ENCODE measurements around the gene RASAL1. TPM values are rescaled to one million over a fixed set of nuclear protein-coding genes. Genes with fewer than 3 reads are reported as not detected.

Gene RASAL1
- total RNA-seq, 1 experiment from 2014 or later, result 16.0 TPM

DNA sequence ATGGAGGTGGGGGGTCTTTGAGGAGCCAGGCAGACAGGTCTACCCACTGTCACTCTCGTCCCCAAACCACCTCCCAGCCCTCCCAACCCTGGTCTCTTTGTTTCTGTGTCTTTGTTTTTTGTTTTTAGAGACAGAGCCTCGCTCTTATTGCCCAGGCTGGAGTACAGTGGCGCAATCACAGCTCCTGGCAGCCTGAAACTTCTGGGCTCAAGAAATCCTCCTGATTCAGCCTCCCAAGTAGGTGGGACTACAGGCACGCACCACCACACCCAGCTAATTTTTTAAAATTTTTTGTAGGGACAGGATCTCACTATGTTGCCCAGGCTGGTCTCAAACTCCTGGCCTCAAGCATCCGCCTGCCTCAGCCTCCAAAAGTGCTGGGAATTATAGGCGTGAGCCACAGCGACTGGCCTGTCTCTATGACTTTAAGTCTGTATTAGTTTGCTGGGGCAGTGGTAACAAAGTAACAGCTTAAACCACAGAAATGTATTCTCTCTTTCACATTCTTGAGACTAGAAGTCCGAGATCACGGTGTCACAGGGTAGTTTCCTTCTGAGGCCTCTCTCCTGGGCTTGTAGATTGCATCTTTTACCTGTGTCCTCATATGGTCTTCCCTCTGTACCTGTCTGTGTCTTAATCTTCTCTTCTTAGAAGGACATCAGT, 52.9 kb downstream of the RASAL1 start:
- no peaks in the 10 kb centered on the region for H3K9me2 ChIP-seq (ENCODE audit: insufficient read depth)
- ChIA-PET RAD21 (ENCODE audit: low non-redundant PET in 1 of 2, low total read pairs in 2 of 2, uncharacterized antibody in 2 of 2, unreplicated experiment in 2 of 2) (no interaction called here), POLR2A (no interaction called here), CTCF (no interaction called here)
- intact Hi-C loops (cut with micrococcal nuclease), result no loop called here
- H3K4me2 ChIP-seq (ENCODE audit: low read length), result no peak overlapping the region
- no TSS peak for BruUV-seq (replicated peaks)
- TF ChIP-seq JUND (IDR thresholded peaks at IDR 0.05), result no peak
- TF ChIP-seq, protein P1, sequence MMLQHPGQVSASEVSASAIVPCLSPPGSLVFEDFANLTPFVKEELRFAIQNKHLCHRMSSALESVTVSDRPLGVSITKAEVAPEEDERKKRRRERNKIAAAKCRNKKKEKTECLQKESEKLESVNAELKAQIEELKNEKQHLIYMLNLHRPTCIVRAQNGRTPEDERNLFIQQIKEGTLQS (IDR thresholded peaks at IDR 0.05), result no peak
- TF ChIP-seq SP1 (IDR thresholded peaks at IDR 0.05; ENCODE audit: low read depth), result no peak
- TF ChIP-seq, protein P2, sequence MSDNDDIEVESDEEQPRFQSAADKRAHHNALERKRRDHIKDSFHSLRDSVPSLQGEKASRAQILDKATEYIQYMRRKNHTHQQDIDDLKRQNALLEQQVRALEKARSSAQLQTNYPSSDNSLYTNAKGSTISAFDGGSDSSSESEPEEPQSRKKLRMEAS (IDR thresholded peaks at IDR 0.05), result no peak
- TF ChIP-seq ZBTB33 (IDR thresholded peaks at IDR 0.05; ENCODE audit: extremely low read depth, insufficient replicate concordance, low read length), result no peak
- TF ChIP-seq FOSL1 (IDR thresholded peaks at IDR 0.05; ENCODE audit: low read depth), result no peak
- no peak for TF ChIP-seq TCF7L2 (IDR thresholded peaks at IDR 0.05; ENCODE audit: borderline replicate concordance, extremely low read depth, insufficient read depth, insufficient read length)
- TF ChIP-seq, protein P3, sequence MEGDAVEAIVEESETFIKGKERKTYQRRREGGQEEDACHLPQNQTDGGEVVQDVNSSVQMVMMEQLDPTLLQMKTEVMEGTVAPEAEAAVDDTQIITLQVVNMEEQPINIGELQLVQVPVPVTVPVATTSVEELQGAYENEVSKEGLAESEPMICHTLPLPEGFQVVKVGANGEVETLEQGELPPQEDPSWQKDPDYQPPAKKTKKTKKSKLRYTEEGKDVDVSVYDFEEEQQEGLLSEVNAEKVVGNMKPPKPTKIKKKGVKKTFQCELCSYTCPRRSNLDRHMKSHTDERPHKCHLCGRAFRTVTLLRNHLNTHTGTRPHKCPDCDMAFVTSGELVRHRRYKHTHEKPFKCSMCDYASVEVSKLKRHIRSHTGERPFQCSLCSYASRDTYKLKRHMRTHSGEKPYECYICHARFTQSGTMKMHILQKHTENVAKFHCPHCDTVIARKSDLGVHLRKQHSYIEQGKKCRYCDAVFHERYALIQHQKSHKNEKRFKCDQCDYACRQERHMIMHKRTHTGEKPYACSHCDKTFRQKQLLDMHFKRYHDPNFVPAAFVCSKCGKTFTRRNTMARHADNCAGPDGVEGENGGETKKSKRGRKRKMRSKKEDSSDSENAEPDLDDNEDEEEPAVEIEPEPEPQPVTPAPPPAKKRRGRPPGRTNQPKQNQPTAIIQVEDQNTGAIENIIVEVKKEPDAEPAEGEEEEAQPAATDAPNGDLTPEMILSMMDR (IDR thresholded peaks at IDR 0.05 in 2 of 3, conservative IDR thresholded peaks at IDR 0.05 in 1 of 3; ENCODE audit: borderline replicate concordance in 1 of 3, insufficient read depth in 1 of 3, low read depth in 2 of 3, low read length in 2 of 3), result no peak
- no peak for TF ChIP-seq EGR1 (IDR thresholded peaks at IDR 0.05; ENCODE audit: low read depth)
- H3K36me3 ChIP-seq (ENCODE audit: control insufficient read depth in 1 of 2, insufficient read depth in 2 of 2, low read length in 2 of 2), result no peaks in the 10 kb centered on the region
- H3K27ac ChIP-seq (ENCODE audit: low read depth, low read length), result no peak overlapping the region
- no peak overlapping the region for H3K9ac ChIP-seq (ENCODE audit: low read length)
- H3K79me2 ChIP-seq (ENCODE audit: insufficient read depth, low read length), result no peaks in the 10 kb centered on the region
- no peaks in the 10 kb centered on the region for H3K4me1 ChIP-seq (ENCODE audit: control insufficient read depth in 1 of 2, insufficient read depth in 2 of 2, low read length in 2 of 2)
- no peaks in the 10 kb centered on the region for H3K9me3 ChIP-seq (ENCODE audit: control insufficient read depth in 1 of 2, insufficient read depth in 1 of 2, low read depth in 1 of 2, low read length in 2 of 2)
- no peak for ATAC-seq
- DNase-seq (ENCODE audit: low read depth, low spot score), result no peak
- H3K4me3 ChIP-seq (replicated peaks in 1 of 2; ENCODE audit: low read depth in 1 of 2, low read length in 2 of 2), result no peak overlapping the region
- H4K20me1 ChIP-seq (ENCODE audit: insufficient read depth), result no peaks in the 10 kb centered on the region
- no peaks in the 10 kb centered on the region for H3K27me3 ChIP-seq (ENCODE audit: insufficient read depth, low read length)
- no peak overlapping the region for H2AFZ ChIP-seq (ENCODE audit: low read depth, low read length, poor library complexity, severe bottlenecking)
